Measurements from ENCODE around the gene MISP3.

Gene MISP3

GRCh38 chr19:14053500-14053899 lies 19.1 kb upstream of the MISP3 start:
- no peak for DNase-seq (ENCODE audit: low spot score)

- no peak for DNase-seq (ENCODE audit: low spot score)
Observed at GRCh38 chr19:14054099-14054498, 18.5 kb upstream of the MISP3 start.

GRCh38 chr19:14054721-14055120 lies 17.9 kb upstream of the MISP3 start:
- no peak for DNase-seq (ENCODE audit: low spot score)

- no peak for DNase-seq (ENCODE audit: low spot score)
Observed at GRCh38 chr19:14055396-14055795, 17.2 kb upstream of the MISP3 start.

- DNase-seq (ENCODE audit: low spot score): no peak
Observed at GRCh38 chr19:14056069-14056666, 16.4 kb upstream of the MISP3 start.

- DNase-seq (ENCODE audit: low spot score): no peak
Observed at GRCh38 chr19:14056741-14057356, 15.7 kb upstream of the MISP3 start.

- no peak for DNase-seq (ENCODE audit: low spot score)
Observed at GRCh38 chr19:14058182-14059092, 14.1 kb upstream of the MISP3 start.

GRCh38 chr19:14059093-14059480 lies 13.5 kb upstream of the MISP3 start:
- DNase-seq (ENCODE audit: low spot score): peak; percentile 80

- DNase-seq (ENCODE audit: low spot score): no peak
Observed at GRCh38 chr19:14059652-14060155, 12.9 kb upstream of the MISP3 start.

GRCh38 chr19:14061081-14061749 lies 11.4 kb upstream of the MISP3 start:
- DNase-seq (ENCODE audit: low spot score): no peak

- no peak for DNase-seq (ENCODE audit: low spot score)
Observed at GRCh38 chr19:14061751-14062557, 10.6 kb upstream of the MISP3 start, which contains the start of gene PALM3. Gene PALM3 (minus strand): TSS chr19:14062076. CDS start chr19:14061980, 96 bp downstream.

- DNase-seq (ENCODE audit: low spot score): no peak
Observed at GRCh38 chr19:14062558-14062855, 10.1 kb upstream of the MISP3 start.

- DNase-seq (ENCODE audit: low spot score): no peak
Observed at GRCh38 chr19:14063105-14063504, 9.5 kb upstream of the MISP3 start.

GRCh38 chr19:14066134-14066533 lies 6.5 kb upstream of the MISP3 start:
- no peak for DNase-seq (ENCODE audit: low spot score)

- no peak for DNase-seq (ENCODE audit: low spot score)
Observed at GRCh38 chr19:14070268-14071050, 2.1 kb upstream of the MISP3 start.

- DNase-seq (ENCODE audit: low spot score): peak; percentile 93
Observed at GRCh38 chr19:14073261-14073924, 807 bp downstream of the MISP3 start.

GRCh38 chr19:14073925-14074838 lies 1.6 kb downstream of the MISP3 start:
- DNase-seq (ENCODE audit: low spot score): no peak

- DNase-seq (ENCODE audit: low spot score): no peak
Observed at GRCh38 chr19:14078411-14078810, 5.8 kb downstream of the MISP3 start.
